Spinal cord (tissue), 10 donors: ENCODE measurements around the gene KLF1. TPM values are rescaled to one million over a fixed set of nuclear protein-coding genes. Genes with fewer than 3 reads are reported as not detected.
"Not testable (repeated sequence)": the region's sequence is repeated elsewhere in the genome, so short reads cannot be mapped to it uniquely, and the experiment has no call there.

Source experiments
- DNase-seq, 6 donors: peaks; one replicate each; pipeline versions ENCODE4 v3.0.0 to v3.0.0-alpha.2; 2013 to 2015; ENCODE audit warnings: low spot score in 6 of 6, low read depth in 4 of 6
- H3K27ac ChIP-seq: one replicate; pipeline ENCODE4 v1.5.1; 2013; ENCODE audit warnings: low read depth, low read length, control low read depth
- H3K27me3 ChIP-seq: one replicate; pipeline ENCODE4 v1.6.1; 2013; ENCODE audit warnings: low read length; ENCODE audit not compliant: control insufficient read depth, insufficient read depth
- H3K36me3 ChIP-seq: one replicate; pipeline ENCODE4 v1.6.1; 2013; ENCODE audit warnings: low read length; ENCODE audit not compliant: control insufficient read depth, insufficient read depth
- H3K4me1 ChIP-seq: one replicate; pipeline ENCODE4 v1.6.1; 2013; ENCODE audit warnings: low read length; ENCODE audit not compliant: control insufficient read depth, insufficient read depth
- H3K4me3 ChIP-seq: one replicate; pipeline ENCODE4 v1.5.1; 2013; ENCODE audit warnings: low read depth, low read length, control low read depth
- H3K9me3 ChIP-seq: one replicate; pipeline ENCODE4 v1.6.1; 2013; ENCODE audit warnings: low read length; ENCODE audit not compliant: control insufficient read depth, insufficient read depth
- WGBS: methylation state at CpG from one replicate; pipeline ENCODE4 v1.1.5; 2013; ENCODE audit warnings: missing lambda C conversion rate; ENCODE audit not compliant: insufficient coverage; 5-methylcytosine and 5-hydroxymethylcytosine counted together
- polyA plus RNA-seq, 2 donors: library from polyadenylated mRNA; unstranded; fragments of 120-200 nt; gene quantifications; one replicate each; pipeline ENCODE4 v1.2.1, GENCODE V29; 2013; ENCODE audit not compliant: insufficient read length in 2 of 2
- total RNA-seq, 2 donors: library from RNA; depleted of rRNA in 1 of 2; stranded (reverse); fragments of 120-200 nt in 1 of 2; fragments of >200 nt in 1 of 2; gene quantifications; one replicate each; pipeline versions ENCODE4 v1.2.3 to v1.2.4, GENCODE V29; 2013 to 2014
- donor health status: healthy.

The KLF1 gene
- total and polyA plus RNA-seq, 4 donors, result 0.42 to 3.2 (median 1.3) TPM

- H3K27ac ChIP-seq, result no peak overlapping the region
- WGBS, result 71% methylated on average over 3 of the region's 3 CpGs
- DNase-seq, result no peak
- H3K36me3 ChIP-seq, result peaks cover 40% of the 10 kb centered on the region
- peaks cover 13% of the 10 kb centered on the region for H3K4me1 ChIP-seq
- H3K4me3 ChIP-seq, result no peak overlapping the region
- H3K9me3 ChIP-seq, result no peaks in the 10 kb centered on the region
- no peaks in the 10 kb centered on the region for H3K27me3 ChIP-seq
These were observed 34.0 kb upstream of the KLF1 start for GRCh38 chr19:12921047-12921446.

- peaks cover 15% of the 10 kb centered on the region for H3K36me3 ChIP-seq
- no peak overlapping the region for H3K27ac ChIP-seq
- H3K27me3 ChIP-seq, result no peaks in the 10 kb centered on the region
- H3K4me1 ChIP-seq, result peaks cover 25% of the 10 kb centered on the region
- H3K9me3 ChIP-seq, result no peaks in the 10 kb centered on the region
- no peak for DNase-seq
- no peak overlapping the region for H3K4me3 ChIP-seq
- 98% methylated on average over 10 of the region's 14 CpGs for WGBS
These were observed 31.3 kb upstream of the KLF1 start for GRCh38 chr19:12918253-12918652.

GRCh38 chr19:12915860-12916259, 28.9 kb upstream of the KLF1 start:
- not testable (repeated sequence) for H3K9me3 ChIP-seq, H3K36me3 ChIP-seq, H3K27me3 ChIP-seq, H3K27ac ChIP-seq, H3K4me3 ChIP-seq, DNase-seq
- H3K4me1 ChIP-seq, result peaks cover 45% of the 10 kb centered on the region
- 91% methylated on average over 3 of the region's 4 CpGs for WGBS

GRCh38 chr19:12913851-12914690, 27.1 kb upstream of the KLF1 start:
- Histone ChIP-seq H3K27ac (peak overlapping the region; percentile 94), H3K4me1 (peaks cover 38% of the 10 kb centered on the region), H3K27me3 (no peaks in the 10 kb centered on the region), H3K9me3 (no peaks in the 10 kb centered on the region), H3K36me3 (no peaks in the 10 kb centered on the region), H3K4me3 (no peak overlapping the region)
- peak in 3 of 6 donors; percentile 7 to 62 (median 49) for DNase-seq
- WGBS, result 35% methylated on average over 8 of the region's 12 CpGs

GRCh38 chr19:12913011-12913561, 26.1 kb upstream of the KLF1 start:
- peaks cover 36% of the 10 kb centered on the region for H3K4me1 ChIP-seq
- DNase-seq, result peak in 5 of 6 donors; percentile 76 to 96 (median 88)
- H3K27me3 ChIP-seq, result no peaks in the 10 kb centered on the region
- H3K9me3 ChIP-seq, result no peaks in the 10 kb centered on the region
- H3K4me3 ChIP-seq, result peak overlapping the region; percentile 29
- WGBS, result 5% methylated on average over 21 of the region's 22 CpGs
- H3K36me3 ChIP-seq, result no peaks in the 10 kb centered on the region
- H3K27ac ChIP-seq, result peak overlapping the region; percentile 94

- Histone ChIP-seq H3K4me1 (peaks cover 36% of the 10 kb centered on the region), H3K9me3 (no peaks in the 10 kb centered on the region), H3K36me3 (no peaks in the 10 kb centered on the region), H3K27ac (peak overlapping the region; percentile 94), H3K4me3 (no peak overlapping the region), H3K27me3 (no peaks in the 10 kb centered on the region)
- DNase-seq, result peak in 1 of 6 donors; percentile 54
- WGBS, result 5% methylated on average over 2 of the region's 4 CpGs
These were observed 25.6 kb upstream of the KLF1 start for GRCh38 chr19:12912571-12912970.

GRCh38 chr19:12907166-12907565, 20.2 kb upstream of the KLF1 start:
- no peaks in the 10 kb centered on the region for H3K9me3 ChIP-seq
- 89% methylated on average over 9 of the region's 9 CpGs for WGBS
- no peak overlapping the region for H3K4me3 ChIP-seq
- no peak for DNase-seq
- H3K27me3 ChIP-seq, result no peaks in the 10 kb centered on the region
- H3K4me1 ChIP-seq, result peaks cover 13% of the 10 kb centered on the region
- no peak overlapping the region for H3K27ac ChIP-seq
- peaks cover 15% of the 10 kb centered on the region for H3K36me3 ChIP-seq

GRCh38 chr19:12899891-12900518, 13.0 kb upstream of the KLF1 start:
- Histone ChIP-seq H3K4me3 (no peak overlapping the region), H3K27ac (no peak overlapping the region), H3K36me3 (peaks cover 57% of the 10 kb centered on the region), H3K9me3 (no peaks in the 10 kb centered on the region), H3K4me1 (no peaks in the 10 kb centered on the region), H3K27me3 (no peaks in the 10 kb centered on the region)
- 87% methylated on average over 10 of the region's 10 CpGs for WGBS
- DNase-seq, result no peak

- Histone ChIP-seq H3K27me3 (no peaks in the 10 kb centered on the region), H3K4me3 (no peak overlapping the region), H3K36me3 (peaks cover 68% of the 10 kb centered on the region), H3K27ac (no peak overlapping the region), H3K4me1 (peaks cover 9% of the 10 kb centered on the region), H3K9me3 (no peaks in the 10 kb centered on the region)
- 96% methylated on average over 17 of the region's 17 CpGs for WGBS
- no peak for DNase-seq
These were observed 9.5 kb upstream of the KLF1 start for GRCh38 chr19:12896460-12896859.
